Germinal center (tissue), 1 donor: ENCODE results near the gene CTCF.

Experiments used
- DNase-seq: peaks from one replicate; pipeline ENCODE4 v3.0.0; 2012; ENCODE audit warnings: mixed read lengths, low spot score

The CTCF gene

GRCh38 chr16:67548265-67549126 lies 13.8 kb upstream of the CTCF start:
- peak; percentile 81 for DNase-seq

GRCh38 chr16:67549240-67549639 lies 13.1 kb upstream of the CTCF start:
- DNase-seq, result peak; percentile 2

- no peak for DNase-seq
Measured at GRCh38 chr16:67549936-67550335, 12.4 kb upstream of the CTCF start.

- no peak for DNase-seq
Measured at GRCh38 chr16:67551091-67551490, 11.2 kb upstream of the CTCF start.

GRCh38 chr16:67551972-67552371 lies 10.4 kb upstream of the CTCF start:
- no peak for DNase-seq

GRCh38 chr16:67552476-67552875 lies 9.8 kb upstream of the CTCF start:
- DNase-seq, result peak; percentile 1

- DNase-seq, result no peak
Measured at GRCh38 chr16:67555795-67556212, 6.5 kb upstream of the CTCF start.

- DNase-seq, result no peak
Measured at GRCh38 chr16:67558859-67559258, 3.5 kb upstream of the CTCF start.

- no peak for DNase-seq
Measured at GRCh38 chr16:67560827-67561342, 1.4 kb upstream of the CTCF start.

- DNase-seq, result no peak
Measured at GRCh38 chr16:67561501-67561823, 864 bp upstream of the CTCF start.

GRCh38 chr16:67561824-67562525 lies 351 bp upstream of the CTCF start:
- peak; percentile 94 for DNase-seq

GRCh38 chr16:67562918-67563707 lies 787 bp downstream of the CTCF start:
- DNase-seq, result peak; percentile 48

- DNase-seq, result peak; percentile 26
Measured at GRCh38 chr16:67563708-67564468, 1.6 kb downstream of the CTCF start.

- DNase-seq, result no peak
Measured at GRCh38 chr16:67565470-67566100, 3.3 kb downstream of the CTCF start.

GRCh38 chr16:67571464-67571863 lies 9.1 kb downstream of the CTCF start:
- no peak for DNase-seq

GRCh38 chr16:67571981-67572431 lies 9.7 kb downstream of the CTCF start:
- DNase-seq, result no peak

- DNase-seq, result no peak
Measured at GRCh38 chr16:67579686-67580085, 17.4 kb downstream of the CTCF start.

- DNase-seq, result no peak
Measured at GRCh38 chr16:67580202-67580601, 17.9 kb downstream of the CTCF start.

GRCh38 chr16:67593288-67593687 lies 31.0 kb downstream of the CTCF start:
- DNase-seq, result no peak

- DNase-seq, result no peak
Measured at GRCh38 chr16:67593701-67594100, 31.4 kb downstream of the CTCF start.

GRCh38 chr16:67594256-67594915 lies 32.1 kb downstream of the CTCF start:
- no peak for DNase-seq
